Smooth muscle cell (in vitro differentiated cells): ENCODE measurements around the gene SLC12A3. TPM values are rescaled to one million over a fixed set of nuclear protein-coding genes. Genes with fewer than 3 reads are reported as not detected.

Experiments used
- DNase-seq: peaks from one replicate; lab custom pipeline; 2025; ENCODE audit not compliant: unreplicated experiment; lab: John Stamatoyannopoulos, UW
- H2AFZ ChIP-seq: fragments of 200-600 bp; sonication (generic); 2 replicates; pipeline ENCODE4 v1.6.0; 2016; ENCODE audit warnings: antibody characterized with exemption, low read depth, mild to moderate bottlenecking
- H3F3A ChIP-seq: fragments of 200-600 bp; sonication (generic); 2 replicates; pipeline ENCODE4 v1.6.0; 2017; ENCODE audit warnings: antibody characterized with exemption, low read depth
- H3K27ac ChIP-seq: fragments of 200-600 bp; sonication (generic); 2 replicates; pipeline ENCODE4 v1.5.1; 2016; ENCODE audit warnings: low read depth, mild to moderate bottlenecking
- H3K27me3 ChIP-seq: fragments of 200-600 bp; sonication (generic); 2 replicates; pipeline ENCODE4 v1.6.1; 2016; ENCODE audit warnings: low read depth, mild to moderate bottlenecking
- H3K36me3 ChIP-seq: fragments of 200-600 bp; sonication (generic); 2 replicates; pipeline ENCODE4 v1.5.1; 2016; ENCODE audit warnings: low read depth
- H3K4me1 ChIP-seq: fragments of 200-600 bp; sonication (generic); 2 replicates; pipeline ENCODE4 v1.5.1; 2016; ENCODE audit warnings: low read depth
- H3K4me2 ChIP-seq: fragments of 200-600 bp; sonication (generic); 2 replicates; pipeline ENCODE4 v1.6.0; 2016; ENCODE audit warnings: mild to moderate bottlenecking
- H3K4me3 ChIP-seq: fragments of 200-600 bp; sonication (generic); 2 replicates; pipeline ENCODE4 v1.5.1; 2016; ENCODE audit warnings: mild to moderate bottlenecking
- H3K79me2 ChIP-seq: fragments of 200-600 bp; sonication (generic); 2 replicates; pipeline ENCODE4 v1.6.0; 2016; ENCODE audit warnings: low read depth, mild to moderate bottlenecking
- H3K9ac ChIP-seq: fragments of 200-600 bp; sonication (generic); 2 replicates; pipeline ENCODE4 v1.6.0; 2016; ENCODE audit warnings: low read depth
- H3K9me3 ChIP-seq: fragments of 200-600 bp; sonication (generic); replicated peaks from 2 replicates; pipeline ENCODE4 v1.5.1; 2016; ENCODE audit warnings: low read depth
- H4K20me1 ChIP-seq: fragments of 200-600 bp; sonication (generic); 2 replicates; pipeline ENCODE4 v1.6.0; 2016; ENCODE audit warnings: low read depth
- CTCF ChIP-seq: fragments of 200-600 bp; sonication (generic); IDR thresholded peaks from 2 replicates; pipeline ENCODE4 v1.5.1; 2017; ENCODE audit warnings: borderline replicate concordance, mild to moderate bottlenecking, antibody characterized with exemption; ENCODE audit not compliant: insufficient read depth, poor library complexity, severe bottlenecking
- WGBS: methylation state at CpG from one replicate; pipeline ENCODE4 v1.1.7; 2016; ENCODE audit warnings: low lambda C conversion rate; 5-methylcytosine and 5-hydroxymethylcytosine counted together
- polyA plus RNA-seq: library from polyadenylated mRNA; unstranded; fragments of >200 nt; fragmentation: Nextera tagmentation; extraction: Ambion mirVana; gene quantifications from 2 replicates; pipeline ENCODE4 v1.2.1, GENCODE V29; 2016
- total RNA-seq: library from RNA; depleted of rRNA; stranded (reverse); fragments of >200 nt; gene quantifications from 2 replicates; pipeline ENCODE4 v1.2.3, GENCODE V29; 2014

SLC12A3 gene
- total and polyA plus RNA-seq, 2 experiments from 2014 or later: not detected

GRCh38 chr16:56871172-56871593, 6.2 kb downstream of the SLC12A3 start:
- no peaks in the 10 kb centered on the region for H3F3A ChIP-seq
- no peak for DNase-seq
- no peaks in the 10 kb centered on the region for H3K9me3 ChIP-seq
- H3K4me2 ChIP-seq: no peak overlapping the region
- no peaks in the 10 kb centered on the region for H3K27me3 ChIP-seq
- H3K36me3 ChIP-seq: no peaks in the 10 kb centered on the region
- no peaks in the 10 kb centered on the region for H3K4me1 ChIP-seq
- no peak for TF ChIP-seq CTCF
- WGBS: 56% methylated on average over 7 of the region's 7 CpGs
- no peaks in the 10 kb centered on the region for H4K20me1 ChIP-seq
- no peak overlapping the region for H3K9ac ChIP-seq
- H3K27ac ChIP-seq: no peak overlapping the region
- no peak overlapping the region for H3K4me3 ChIP-seq
- no peaks in the 10 kb centered on the region for H3K79me2 ChIP-seq
- H2AFZ ChIP-seq: no peak overlapping the region

GRCh38 chr16:56872863-56873391, 7.9 kb downstream of the SLC12A3 start:
- Histone ChIP-seq H3K4me1 (no peaks in the 10 kb centered on the region), H3F3A (no peaks in the 10 kb centered on the region), H3K79me2 (no peaks in the 10 kb centered on the region), H2AFZ (no peak overlapping the region), H3K9ac (no peak overlapping the region), H3K4me3 (no peak overlapping the region), H3K27ac (no peak overlapping the region), H3K4me2 (no peak overlapping the region), H3K9me3 (no peaks in the 10 kb centered on the region), H3K36me3 (no peaks in the 10 kb centered on the region), H3K27me3 (no peaks in the 10 kb centered on the region), H4K20me1 (no peaks in the 10 kb centered on the region)
- DNase-seq: no peak
- TF ChIP-seq CTCF: no peak
- WGBS: 95% methylated on average over 10 of the region's 10 CpGs

- no peak overlapping the region for H3K4me3 ChIP-seq
- WGBS: 55% methylated on average over 11 of the region's 11 CpGs
- H3F3A ChIP-seq: no peaks in the 10 kb centered on the region
- DNase-seq: no peak
- no peaks in the 10 kb centered on the region for H3K36me3 ChIP-seq
- H2AFZ ChIP-seq: no peak overlapping the region
- no peaks in the 10 kb centered on the region for H3K79me2 ChIP-seq
- no peak for TF ChIP-seq CTCF
- no peaks in the 10 kb centered on the region for H4K20me1 ChIP-seq
- no peak overlapping the region for H3K27ac ChIP-seq
- H3K27me3 ChIP-seq: no peaks in the 10 kb centered on the region
- no peaks in the 10 kb centered on the region for H3K9me3 ChIP-seq
- H3K9ac ChIP-seq: no peak overlapping the region
- no peaks in the 10 kb centered on the region for H3K4me1 ChIP-seq
- H3K4me2 ChIP-seq: no peak overlapping the region
Measured at GRCh38 chr16:56874800-56875199, 9.8 kb downstream of the SLC12A3 start.

GRCh38 chr16:56876048-56876447, 11.0 kb downstream of the SLC12A3 start:
- Histone ChIP-seq H3K4me1 (no peaks in the 10 kb centered on the region), H3K9me3 (no peaks in the 10 kb centered on the region), H4K20me1 (no peaks in the 10 kb centered on the region), H3K4me3 (no peak overlapping the region), H3K36me3 (no peaks in the 10 kb centered on the region), H3K27me3 (no peaks in the 10 kb centered on the region), H3K4me2 (no peak overlapping the region), H3K9ac (no peak overlapping the region), H3K79me2 (no peaks in the 10 kb centered on the region), H2AFZ (no peak overlapping the region), H3F3A (no peaks in the 10 kb centered on the region), H3K27ac (no peak overlapping the region)
- WGBS: 81% methylated on average over 4 of the region's 4 CpGs
- TF ChIP-seq CTCF: no peak
- DNase-seq: no peak
